SK-N-MC (cell line): Measurements from ENCODE around the gene HNRNPF.

Experiments
- EZH2 ChIP-seq: fragments of 200-600 bp; sonication (generic); IDR thresholded peaks from one replicate; pipeline ENCODE4 v1.6.1; 2017; ENCODE audit warnings: antibody characterized with exemption
- FOXP2 ChIP-seq: optimal IDR thresholded peaks from 2 replicates; pipeline ENCODE3; 2011; ENCODE audit warnings: mild to moderate bottlenecking, moderate library complexity; ENCODE audit not compliant: insufficient read depth; ENCODE audit errors: extremely low read length, control extremely low read depth
- POLR2AphosphoS5 ChIP-seq: IDR thresholded peaks from 2 replicates; pipeline ENCODE4 v1.6.1; 2012; ENCODE audit warnings: mild to moderate bottlenecking, low read depth, low read length, borderline replicate concordance

GRCh38 chr10:43386981-43387677, 21.9 kb downstream of the HNRNPF start:
- no peak; the same call in 1 of the 2 replicates for TF ChIP-seq POLR2AphosphoS5
- TF ChIP-seq EZH2: no peak
- no peak for TF ChIP-seq FOXP2
